Caco-2 (cell line): ENCODE results near the gene SCN1B. TPM values are rescaled to one million over a fixed set of nuclear protein-coding genes. Genes with fewer than 3 reads are reported as not detected.

ENCODE experiments used
- BruUV-seq: library from RNA; stranded (reverse); fragments of 400-500 nt; replicated peaks from 2 replicates; lab custom pipeline; 2021; lab: Mats Ljungman, UMichigan
- CTCF ChIA-PET: fragments of 300-600 bp; sonication (Branson Sonifier 250); formaldehyde crosslinking; loops from one replicate; lab custom pipeline; 2022; ENCODE audit warnings: antibody characterized with exemption; lab: Charles Lee
- POLR2A ChIA-PET: fragments of 300-600 bp; sonication (Branson Sonifier 250); formaldehyde crosslinking; loops from one replicate; lab custom pipeline; 2022; ENCODE audit warnings: antibody characterized with exemption; lab: Charles Lee
- DNase-seq, 2 experiments: peaks; one replicate each; pipeline versions ENCODE4 v3.0.0 to v3.0.0-alpha.2; 2020 to 2022
- H3K27me3 ChIP-seq: replicated peaks from 2 replicates; pipeline ENCODE4 v1.6.0; 2011; ENCODE audit warnings: low read length; ENCODE audit not compliant: control insufficient read depth, insufficient read depth
- H3K36me3 ChIP-seq: 2 replicates; pipeline ENCODE4 v1.5.1; 2011; ENCODE audit warnings: low read length; ENCODE audit not compliant: control insufficient read depth, insufficient read depth
- H3K4me1 ChIP-seq: fragments of 250-450 bp; sonication (Bioruptor Pico); 2 replicates; pipeline ENCODE4 v1.5.1; 2020; ENCODE audit warnings: mild to moderate bottlenecking
- H3K4me3 ChIP-seq: 2 replicates; pipeline ENCODE4 v1.5.1; 2011; ENCODE audit warnings: low read depth, mild to moderate bottlenecking, control low read depth, low read length
- H3K9me3 ChIP-seq: fragments of 250-450 bp; sonication (Bioruptor Pico); 2 replicates; pipeline ENCODE4 v1.5.1; 2020; ENCODE audit warnings: mild to moderate bottlenecking, moderate library complexity
- H3K27ac Mint-ChIP-seq: one replicate; pipeline ENCODE4 v1.8.0; 2022; ENCODE audit warnings: mixed read lengths; ENCODE audit not compliant: unreplicated experiment
- H3K27me3 Mint-ChIP-seq: one replicate; pipeline ENCODE4 v1.8.0; 2022; ENCODE audit warnings: mixed read lengths; ENCODE audit not compliant: insufficient read depth, unreplicated experiment
- H3K36me3 Mint-ChIP-seq: one replicate; pipeline ENCODE4 v1.8.0; 2022; ENCODE audit warnings: mild to moderate bottlenecking, mixed read lengths; ENCODE audit not compliant: insufficient read depth, unreplicated experiment
- H3K4me1 Mint-ChIP-seq: one replicate; pipeline ENCODE4 v1.8.0; 2022; ENCODE audit warnings: low read depth, mixed read lengths; ENCODE audit not compliant: unreplicated experiment
- H3K4me3 Mint-ChIP-seq: one replicate; pipeline ENCODE4 v1.8.0; 2022; ENCODE audit warnings: mild to moderate bottlenecking, moderate library complexity, mixed read lengths; ENCODE audit not compliant: unreplicated experiment
- H3K9me3 Mint-ChIP-seq: one replicate; pipeline ENCODE4 v1.8.0; 2022; ENCODE audit warnings: mixed read lengths; ENCODE audit not compliant: unreplicated experiment
- CTCF ChIP-seq, 2 experiments: fragments of 200-600 bp in 1 of 2; IDR thresholded peaks; 1 replicate in 1 of 2; 2 replicates in 1 of 2; pipeline versions ENCODE4 v1.5.1 to v1.8.0; 2011 to 2022; ENCODE audit warnings: antibody characterized with exemption in 1 of 2, control low read depth in 1 of 2, inconsistent platforms in 1 of 2, low read depth in 1 of 2, low read length in 1 of 2, mild to moderate bottlenecking in 1 of 2, moderate library complexity in 1 of 2; ENCODE audit not compliant: insufficient read depth in 1 of 2, severe bottlenecking in 1 of 2, unreplicated experiment in 1 of 2
- intact Hi-C: fragments of 100-400 bp; cut with micrococcal nuclease; formaldehyde crosslinking; loops from one replicate; pipeline ENCODE4 v1.10.0; 2022; ENCODE audit not compliant: unreplicated experiment
- total RNA-seq: library from RNA; stranded (reverse); gene quantifications from 2 replicates; pipeline ENCODE4 v1.2.3, GENCODE V29; 2022

The SCN1B gene
- total RNA-seq, 1 experiment from 2014 or later = 1.7 TPM

- no peak overlapping the region for H3K27ac Mint-ChIP-seq
- H3K36me3 Mint-ChIP-seq = no peaks in the 10 kb centered on the region
- peaks cover 22% of the 10 kb centered on the region for H3K9me3 Mint-ChIP-seq
- DNase-seq = no peak
- no TSS peak for BruUV-seq
- intact Hi-C loops = no loop called here
- TF ChIP-seq CTCF (IDR thresholded peaks at IDR 0.05; ENCODE audit: insufficient read depth in 1 of 2, low read depth in 1 of 2, low read length in 1 of 2, severe bottlenecking in 1 of 2, unreplicated experiment in 1 of 2) = no peak
- Histone ChIP-seq H3K4me3 (no peak overlapping the region), H3K9me3 (peaks cover 6% of the 10 kb centered on the region; the same call in 1 of the 2 replicates), H3K4me1 (no peaks in the 10 kb centered on the region), H3K36me3 (no peaks in the 10 kb centered on the region), H3K27me3 (no peaks in the 10 kb centered on the region)
- POLR2A ChIA-PET = no interaction called here
- H3K4me1 Mint-ChIP-seq = no peaks in the 10 kb centered on the region
- no peak overlapping the region for H3K4me3 Mint-ChIP-seq
- H3K27me3 Mint-ChIP-seq = no peaks in the 10 kb centered on the region
- CTCF ChIA-PET = no interaction called here
These were observed 46.0 kb upstream of the SCN1B start for GRCh38 chr19:34984287-34984686.

GRCh38 chr19:34985249-34986022, 44.8 kb upstream of the SCN1B start:
- Histone ChIP-seq H3K9me3 (peaks cover 6% of the 10 kb centered on the region; the same call in 1 of the 2 replicates), H3K4me3 (no peak overlapping the region), H3K36me3 (no peaks in the 10 kb centered on the region), H3K4me1 (no peaks in the 10 kb centered on the region), H3K27me3 (no peaks in the 10 kb centered on the region)
- DNase-seq = no peak
- BruUV-seq = no TSS peak
- no peak for TF ChIP-seq CTCF (IDR thresholded peaks at IDR 0.05; ENCODE audit: insufficient read depth in 1 of 2, low read depth in 1 of 2, low read length in 1 of 2, severe bottlenecking in 1 of 2, unreplicated experiment in 1 of 2)
- ChIA-PET POLR2A (no interaction called here), CTCF (no interaction called here)
- Mint-ChIP-seq H3K27me3 (no peaks in the 10 kb centered on the region), H3K9me3 (peaks cover 19% of the 10 kb centered on the region), H3K27ac (no peak overlapping the region), H3K4me1 (no peaks in the 10 kb centered on the region), H3K36me3 (no peaks in the 10 kb centered on the region), H3K4me3 (no peak overlapping the region)
- intact Hi-C loops = no loop called here

GRCh38 chr19:34988119-34988518, 42.2 kb upstream of the SCN1B start:
- POLR2A ChIA-PET = no interaction called here
- no peaks in the 10 kb centered on the region for H3K27me3 Mint-ChIP-seq

More at GRCh38 chr19:34988119-34988518, 42.2 kb upstream of the SCN1B start:
- H3K4me1 ChIP-seq = no peaks in the 10 kb centered on the region
- no peaks in the 10 kb centered on the region for H3K36me3 Mint-ChIP-seq
- H3K9me3 ChIP-seq = peaks cover 6% of the 10 kb centered on the region; the same call in 1 of the 2 replicates
- no peaks in the 10 kb centered on the region for H3K27me3 ChIP-seq
- BruUV-seq = no TSS peak
- intact Hi-C loops = no loop called here
- DNase-seq = no peak
- no peaks in the 10 kb centered on the region for H3K36me3 ChIP-seq
- no peaks in the 10 kb centered on the region for H3K4me1 Mint-ChIP-seq
- no peak overlapping the region for H3K4me3 ChIP-seq
- peaks cover 19% of the 10 kb centered on the region for H3K9me3 Mint-ChIP-seq
- CTCF ChIA-PET = no interaction called here
- no peak overlapping the region for H3K27ac Mint-ChIP-seq
- TF ChIP-seq CTCF (IDR thresholded peaks at IDR 0.05; ENCODE audit: insufficient read depth in 1 of 2, low read depth in 1 of 2, low read length in 1 of 2, severe bottlenecking in 1 of 2, unreplicated experiment in 1 of 2) = no peak
- no peak overlapping the region for H3K4me3 Mint-ChIP-seq
